Gastroesophageal sphincter (tissue), 3 donors: Measurements from ENCODE around the gene CHERP.

ENCODE experiments used
- CTCF ChIP-seq, 4 experiments: fragments of 200-600 bp in 2 of 4; fragments of 450-650 bp in 2 of 4; sonication (generic) in 1 of 4; IDR thresholded peaks; one replicate each; pipeline ENCODE4 v1.5.1; 2017 to 2019; ENCODE audit warnings: antibody characterized with exemption in 4 of 4, mild to moderate bottlenecking in 2 of 4, moderate library complexity in 2 of 4
- POLR2AphosphoS5 ChIP-seq: sonication (generic); formaldehyde crosslinking; IDR thresholded peaks from one replicate; pipeline ENCODE4 v1.6.1; 2017; ENCODE audit warnings: antibody characterized with exemption

DNA sequence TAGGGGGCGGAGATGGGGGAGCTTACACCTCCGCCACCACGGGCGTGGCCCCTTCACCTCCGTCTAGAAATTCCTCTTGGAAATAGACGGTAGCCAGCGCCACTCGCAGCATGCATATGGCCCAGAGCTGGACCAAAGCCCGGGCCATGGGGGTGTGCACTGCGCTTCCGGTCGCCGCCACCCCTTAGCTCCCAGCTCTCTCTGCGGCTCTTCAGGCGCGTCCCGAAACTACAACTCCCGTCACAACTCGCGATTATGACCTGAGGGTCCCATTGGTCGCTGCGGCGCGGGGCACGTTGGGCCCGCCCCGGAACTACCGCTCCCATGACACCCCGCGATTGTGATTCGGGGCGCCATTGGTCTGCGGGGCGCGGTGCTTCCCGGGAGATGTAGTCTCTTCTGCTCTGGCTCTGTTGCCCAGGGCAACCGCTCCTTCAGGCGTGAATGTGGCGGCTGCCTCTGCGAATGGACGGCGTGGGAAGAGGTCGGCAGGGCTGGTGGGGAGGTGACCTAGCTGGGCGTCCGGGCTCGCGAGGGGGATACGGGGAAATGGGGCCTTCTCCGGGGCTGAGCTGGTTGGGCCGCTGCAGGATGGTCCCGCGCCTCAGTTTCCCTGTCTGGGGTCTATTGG lies 46.1 kb downstream of the CHERP start, which contains the start of the genes C19orf44 and CALR3:
- TF ChIP-seq CTCF (IDR thresholded peaks at IDR 0.05) (peak in 3 of 4 experiments; percentile 41 to 47 (median 46)), POLR2AphosphoS5 (peak; percentile 54)
